ENCODE results near the gene RPL28.

Gene RPL28

DNA sequence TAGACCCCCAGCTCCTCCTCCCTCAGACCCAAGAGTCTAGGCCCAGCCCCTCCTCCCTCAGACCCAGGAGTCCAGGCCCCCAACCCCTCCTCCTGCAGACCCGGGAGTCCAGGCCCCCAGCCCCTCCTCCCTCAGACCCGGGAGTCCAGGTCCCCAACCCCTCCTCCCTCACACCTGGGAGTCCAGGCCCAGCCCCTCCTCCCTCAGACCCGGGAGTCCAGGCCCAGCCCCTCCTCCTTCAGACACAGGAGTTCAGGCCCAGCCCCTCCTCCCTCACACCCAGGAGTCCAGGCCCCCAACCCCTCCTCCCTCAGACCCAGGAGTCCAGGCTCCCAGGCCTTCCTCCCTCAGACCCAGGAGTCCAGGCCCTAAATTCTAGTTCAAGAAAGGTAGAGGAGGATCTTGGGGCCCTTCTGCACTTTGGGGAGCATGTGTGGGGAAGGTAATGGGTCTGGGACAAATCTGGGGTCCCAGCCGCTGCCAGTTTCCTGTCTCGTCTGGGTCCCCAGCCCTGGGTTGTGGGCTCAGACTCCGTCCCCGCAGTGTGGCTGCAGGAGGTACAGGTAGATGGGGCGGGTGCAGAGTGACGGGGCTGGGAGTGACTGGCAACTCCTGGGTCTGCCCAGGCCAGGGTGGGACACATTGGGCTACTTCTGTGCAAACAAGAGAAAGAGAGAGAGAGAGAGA lies 12.3 kb upstream of the RPL28 start:
- no peak for DNase-seq (ENCODE audit: low read depth in 3 of 3)

DNA sequence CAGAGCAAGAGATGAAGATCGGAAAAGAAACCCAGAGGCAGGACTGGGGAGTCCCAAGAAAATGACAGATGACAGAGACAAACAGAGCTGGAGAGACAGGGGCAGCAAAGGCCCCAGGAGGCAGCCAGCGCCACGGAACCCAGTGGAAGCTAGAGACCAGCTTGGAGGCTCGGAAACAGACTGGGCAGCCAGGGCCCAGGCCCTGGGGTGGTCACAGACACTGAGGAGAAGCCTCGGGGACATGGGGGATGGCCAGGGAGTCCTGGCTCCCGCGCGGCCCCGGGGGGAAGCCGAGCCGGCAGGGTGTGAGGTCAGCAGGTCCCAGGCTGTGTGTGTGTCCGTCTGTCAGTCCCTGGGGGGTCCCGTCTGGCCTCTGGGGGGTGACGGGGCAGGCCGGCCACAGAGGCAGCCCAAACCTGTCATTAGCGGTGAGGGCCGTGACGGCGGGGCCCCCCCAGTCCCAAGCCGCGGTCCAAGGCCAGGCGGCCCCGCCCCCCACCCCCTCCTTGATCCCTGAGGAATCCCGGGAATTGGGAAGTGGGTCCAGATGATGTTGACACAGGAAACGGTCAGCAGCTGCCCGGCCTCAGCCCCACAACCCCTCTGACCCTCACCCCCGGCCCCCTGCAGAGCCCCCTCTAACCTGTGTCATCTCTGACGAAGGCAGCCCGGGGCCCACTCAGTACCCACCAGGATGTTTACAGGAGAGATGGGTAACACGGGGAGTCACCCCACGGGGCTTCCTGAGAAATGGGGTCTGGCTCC lies 11.6 kb upstream of the RPL28 start:
- DNase-seq (ENCODE audit: low read depth in 3 of 3) = no peak

DNA sequence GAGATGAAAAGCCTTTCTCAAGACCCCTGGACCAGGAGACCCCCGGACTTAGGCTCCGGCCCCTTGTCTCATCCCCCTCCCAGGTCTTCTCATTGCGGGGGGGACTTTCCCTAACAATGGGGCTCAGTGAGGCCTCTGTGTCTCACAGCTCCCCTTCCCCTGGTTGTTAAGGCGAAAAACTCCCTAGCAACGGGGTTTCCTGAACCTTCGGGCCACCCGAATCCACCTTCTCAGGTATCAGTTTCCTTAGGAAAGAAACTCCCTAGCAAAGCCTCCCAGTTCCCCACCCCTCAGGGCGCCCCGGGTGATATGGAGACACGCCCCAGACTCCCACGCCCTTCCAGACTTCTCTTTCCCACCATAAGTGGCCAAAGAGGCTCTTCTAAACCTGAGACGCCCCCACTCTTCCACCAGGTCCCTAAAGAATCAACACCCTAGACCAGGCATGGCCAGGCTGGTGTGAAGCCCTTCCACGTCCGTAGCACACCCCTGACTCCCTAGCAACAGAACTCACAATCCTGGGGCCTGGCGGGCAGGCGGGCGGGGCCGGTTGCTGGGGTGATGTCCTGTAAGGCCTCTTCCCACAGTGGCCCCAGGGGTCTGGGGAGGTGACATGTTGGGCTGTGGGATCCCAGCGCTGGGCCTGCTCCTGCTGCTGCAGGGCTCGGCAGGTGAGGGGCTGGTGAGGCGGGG lies 9.3 kb upstream of the RPL28 start, which contains the start of gene TMEM190:
Gene TMEM190 (plus strand): TSS at position 586 of the 693 bp plus-strand sequence. CDS start 28 bp downstream, at position 614.
- no peak for DNase-seq (ENCODE audit: low read depth in 3 of 3)

DNA sequence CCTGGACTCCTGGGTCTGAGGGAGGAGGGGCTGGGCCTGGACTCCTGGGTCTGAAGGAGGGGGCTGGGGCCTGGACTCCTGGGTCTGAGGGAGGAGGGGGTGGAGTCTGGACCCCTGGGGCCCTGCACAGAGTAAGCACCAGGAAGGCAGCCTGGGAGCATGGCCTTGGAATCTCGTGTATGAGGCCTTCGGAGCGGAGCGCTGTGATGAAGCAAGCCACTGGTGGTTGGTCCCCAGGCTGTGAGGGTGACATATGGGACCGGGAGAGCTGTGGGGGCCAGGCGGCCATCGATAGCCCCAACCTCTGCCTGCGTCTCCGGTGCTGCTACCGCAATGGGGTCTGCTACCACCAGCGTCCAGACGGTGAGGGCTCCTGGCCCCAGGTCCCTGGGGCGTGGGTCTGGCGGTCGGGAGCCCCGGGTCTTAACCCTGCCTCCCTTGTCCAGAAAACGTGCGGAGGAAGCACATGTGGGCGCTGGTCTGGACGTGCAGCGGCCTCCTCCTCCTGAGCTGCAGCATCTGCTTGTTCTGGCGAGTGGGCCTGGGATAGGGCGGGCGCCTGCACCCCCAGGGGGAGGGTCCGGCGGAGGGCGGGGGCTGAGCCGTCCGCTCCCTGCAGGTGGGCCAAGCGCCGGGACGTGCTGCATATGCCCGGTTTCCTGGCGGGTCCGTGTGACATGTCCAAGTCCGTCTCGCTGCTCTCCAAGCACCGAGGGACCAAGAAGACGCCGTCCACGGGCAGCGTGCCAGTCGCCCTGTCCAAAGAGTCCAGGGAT lies 8.2 kb upstream of the RPL28 start:
- no peak for DNase-seq (ENCODE audit: low read depth in 3 of 3)

DNA sequence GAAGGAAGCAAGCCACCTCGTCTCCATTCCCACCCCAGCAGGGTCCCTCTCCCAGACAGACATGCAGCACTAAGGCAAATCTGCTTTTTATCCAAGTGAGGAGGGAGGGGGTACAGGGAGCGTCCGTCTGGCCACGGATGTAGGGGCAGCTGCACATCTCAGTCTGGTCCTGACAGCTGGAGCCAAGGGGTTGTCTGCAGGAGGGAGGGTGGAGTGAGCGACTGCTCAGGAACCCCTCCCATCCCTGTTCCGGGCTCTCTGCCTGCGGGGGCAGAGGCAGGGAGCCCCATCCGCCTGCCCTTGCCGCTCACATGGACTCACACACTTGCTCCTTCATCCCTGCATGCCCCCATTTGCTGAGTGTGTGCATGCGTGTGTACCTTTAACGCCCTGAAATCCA lies 6.6 kb upstream of the RPL28 start:
- no peak for DNase-seq (ENCODE audit: low read depth in 3 of 3)

DNA sequence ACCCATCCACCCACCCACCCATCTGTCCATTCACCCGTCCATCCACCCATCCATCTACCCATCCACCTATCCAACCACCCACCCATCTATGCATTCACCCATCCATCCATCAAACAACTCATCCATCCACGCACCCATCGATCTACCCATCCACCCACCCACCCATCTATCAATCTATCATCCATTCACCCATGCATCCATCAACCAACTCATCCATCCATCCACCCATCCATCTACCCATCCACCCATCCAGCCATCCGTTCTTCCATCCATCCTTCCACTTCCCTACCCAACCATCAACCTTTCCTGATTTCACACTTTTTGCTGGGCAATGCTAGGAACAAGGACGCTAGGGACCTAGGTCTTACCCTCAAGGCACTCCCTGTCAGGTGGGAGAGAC lies 3.7 kb upstream of the RPL28 start:
- DNase-seq (ENCODE audit: low read depth in 3 of 3) = no peak

DNA sequence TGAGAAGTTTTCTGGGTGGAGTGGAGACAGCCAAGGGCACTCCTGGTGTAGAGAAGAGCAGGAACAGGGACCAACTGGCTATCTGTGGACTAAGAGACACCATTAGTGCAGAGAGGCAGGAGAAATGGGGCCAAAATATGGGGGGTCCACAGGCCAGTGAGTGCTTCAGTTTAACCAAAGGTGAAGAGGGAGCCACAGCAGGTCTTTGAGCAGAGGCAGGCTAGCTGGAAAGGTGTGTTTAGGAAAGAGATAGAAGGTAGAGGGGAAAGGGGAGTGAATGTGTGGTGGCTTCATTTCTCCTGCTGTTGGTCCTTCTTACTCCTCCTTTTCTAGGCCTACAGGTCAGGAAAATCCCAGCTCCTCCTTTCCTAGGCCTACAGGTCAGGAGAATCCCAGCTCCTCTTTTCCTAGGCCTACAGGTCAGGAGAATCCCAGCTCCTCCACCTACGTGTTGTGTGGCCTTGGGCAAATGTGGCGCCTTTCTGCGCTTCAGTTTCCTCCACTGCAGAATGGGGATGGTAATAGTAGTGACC lies 3.1 kb upstream of the RPL28 start:
- DNase-seq (ENCODE audit: low read depth in 3 of 3) = no peak

DNA sequence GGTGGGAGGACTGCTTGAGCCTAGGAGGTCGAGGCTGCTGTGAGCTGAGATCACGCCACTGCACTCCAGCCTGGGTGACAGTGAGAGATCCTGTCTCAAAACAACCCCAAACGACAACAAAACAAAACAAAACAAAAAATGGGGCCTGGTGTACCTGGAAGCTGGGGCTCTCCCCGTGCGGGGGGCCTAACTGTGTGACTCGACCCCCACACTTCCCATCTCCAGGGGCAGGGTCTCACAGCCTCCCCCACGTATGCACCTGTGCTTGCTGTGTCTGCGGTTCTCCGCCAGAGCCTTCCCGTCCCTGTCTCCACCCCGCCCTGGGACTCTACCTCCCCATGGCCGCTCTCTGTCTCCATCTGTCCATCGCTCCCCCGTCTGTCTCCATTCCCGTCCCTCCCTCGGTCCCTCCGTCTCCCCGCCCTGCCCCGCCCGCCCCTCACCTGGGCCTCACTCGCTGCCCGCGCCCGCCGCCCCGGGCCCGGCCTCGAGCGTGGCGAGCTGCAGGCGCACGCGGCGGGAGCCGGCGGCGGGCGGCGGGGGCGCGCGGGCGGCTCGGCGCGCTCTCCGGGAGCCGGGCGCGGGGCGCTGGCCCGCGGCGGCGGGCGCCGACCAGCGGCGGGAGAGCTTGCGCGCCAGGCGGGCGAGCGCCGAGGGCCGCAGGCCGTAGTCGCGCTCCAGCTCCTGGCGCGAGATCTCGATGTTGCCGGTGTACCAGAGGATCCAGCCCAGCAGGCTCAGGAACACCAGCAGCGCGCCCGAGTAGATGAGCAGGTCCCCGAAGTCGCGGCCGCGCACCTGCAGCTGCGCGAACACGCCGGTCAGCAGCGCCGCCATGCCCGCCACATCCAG lies 2.2 kb upstream of the RPL28 start:
- peak in 1 of 3 experiments; percentile 50 for DNase-seq (ENCODE audit: low read depth in 3 of 3)

DNA sequence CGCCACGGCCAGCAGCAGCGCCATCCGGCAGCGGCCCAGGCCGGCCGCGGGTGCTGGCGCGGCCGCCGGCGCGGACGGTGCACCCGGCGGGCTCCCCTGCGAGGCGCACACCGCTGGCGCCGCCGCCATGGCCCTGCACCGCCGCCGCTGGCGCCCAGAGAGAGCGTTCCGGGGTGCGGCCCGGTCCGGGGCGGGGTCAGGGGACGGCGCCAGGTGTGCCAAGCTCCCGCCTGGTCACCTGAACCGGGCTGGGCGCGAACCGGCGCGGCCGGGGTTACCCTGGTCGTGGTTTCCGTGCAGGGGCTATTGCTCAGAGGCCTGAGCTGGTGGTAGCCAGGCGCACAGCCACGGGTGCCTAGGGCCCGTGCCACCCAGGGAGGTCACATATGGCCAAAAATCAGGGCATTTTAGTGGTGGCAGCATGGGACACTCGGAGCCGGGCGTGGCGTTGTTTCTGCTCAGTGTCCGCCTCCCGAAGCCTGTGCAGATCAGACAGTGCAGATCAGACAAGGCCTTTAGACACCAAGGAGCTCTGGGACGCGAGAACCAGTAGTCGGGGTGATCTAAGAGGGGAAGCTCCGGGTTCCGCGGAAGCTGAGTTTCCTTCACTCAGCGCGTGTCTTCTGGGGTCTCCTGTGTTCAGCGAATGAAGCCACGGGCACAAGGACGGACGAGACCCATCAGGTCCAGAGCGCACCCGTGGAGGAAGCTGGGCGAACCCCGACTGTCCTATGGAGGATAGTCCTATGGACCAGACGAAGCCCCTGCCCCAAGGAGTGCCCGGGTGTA lies 1.4 kb upstream of the RPL28 start, which contains the start of gene TMEM238:
Gene TMEM238 (minus strand): TSS at position 162 of the 789 bp plus-strand sequence. CDS start 33 bp downstream, at position 129.
- DNase-seq (ENCODE audit: low read depth in 3 of 3) = peak in 1 of 3 experiments; percentile 47

DNA sequence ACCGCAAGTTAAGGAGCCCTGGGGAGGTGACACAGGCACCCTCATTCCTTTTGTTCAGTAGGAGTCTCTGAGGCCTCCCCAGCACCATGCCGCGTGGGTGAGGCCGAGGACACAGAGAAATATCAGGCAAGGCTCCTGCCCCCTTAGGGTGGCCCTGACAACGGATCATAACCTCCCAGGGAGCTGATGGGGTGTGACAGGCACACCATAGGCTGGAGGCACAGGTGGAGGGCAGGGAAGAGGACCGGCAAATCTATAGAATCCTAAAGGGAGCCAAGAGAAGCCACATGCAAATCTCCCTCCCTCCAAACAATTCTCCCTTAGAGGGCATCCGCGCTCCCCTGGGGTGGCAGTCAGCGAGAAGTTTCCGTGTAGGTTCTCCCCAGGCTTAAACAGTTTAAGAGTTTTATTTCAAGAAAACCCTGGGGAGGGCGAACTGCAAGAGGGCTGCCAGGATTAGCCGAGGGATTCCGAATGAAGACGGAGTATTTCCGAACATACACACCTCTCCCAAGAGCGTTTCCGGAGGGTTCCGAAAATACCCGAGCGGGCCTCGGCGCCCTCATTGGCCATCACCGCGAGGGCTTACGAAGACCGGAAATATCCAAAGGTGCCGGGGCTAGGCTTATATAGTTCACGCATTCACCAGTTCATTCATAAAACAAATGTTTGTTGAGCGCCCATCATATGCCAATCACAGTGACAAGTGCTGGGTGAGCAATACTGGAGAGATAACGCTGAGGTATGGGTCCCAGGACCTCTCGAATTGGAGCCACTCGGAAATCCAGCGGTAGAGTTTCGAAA lies 610 bp upstream of the RPL28 start:
- peak; percentile 83 to 96 (median 92) for DNase-seq (ENCODE audit: low read depth in 3 of 3)

DNA sequence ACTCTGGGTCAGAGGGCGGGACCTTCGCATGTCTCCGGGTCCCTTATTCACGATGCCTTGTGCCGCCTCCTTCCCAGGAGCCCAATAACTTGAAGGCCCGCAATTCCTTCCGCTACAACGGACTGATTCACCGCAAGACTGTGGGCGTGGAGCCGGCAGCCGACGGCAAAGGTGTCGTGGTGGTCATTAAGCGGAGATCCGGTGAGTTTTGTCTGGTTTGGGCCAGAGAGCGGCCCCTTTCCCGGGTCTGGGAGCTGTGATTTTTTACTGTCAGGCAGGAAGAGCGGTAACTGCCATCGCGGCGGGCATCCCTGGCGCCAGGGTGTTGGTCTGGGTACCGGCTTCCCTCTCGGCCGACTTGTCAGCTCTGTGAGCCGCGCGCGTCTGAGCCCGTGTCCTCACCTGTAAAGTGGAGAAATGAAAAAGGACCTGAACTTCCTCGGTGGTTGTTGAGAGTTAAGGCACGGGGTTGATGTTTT lies 800 bp downstream of the RPL28 start:
- peak in 1 of 3 experiments; percentile 44 for DNase-seq (ENCODE audit: low read depth in 3 of 3)

DNA sequence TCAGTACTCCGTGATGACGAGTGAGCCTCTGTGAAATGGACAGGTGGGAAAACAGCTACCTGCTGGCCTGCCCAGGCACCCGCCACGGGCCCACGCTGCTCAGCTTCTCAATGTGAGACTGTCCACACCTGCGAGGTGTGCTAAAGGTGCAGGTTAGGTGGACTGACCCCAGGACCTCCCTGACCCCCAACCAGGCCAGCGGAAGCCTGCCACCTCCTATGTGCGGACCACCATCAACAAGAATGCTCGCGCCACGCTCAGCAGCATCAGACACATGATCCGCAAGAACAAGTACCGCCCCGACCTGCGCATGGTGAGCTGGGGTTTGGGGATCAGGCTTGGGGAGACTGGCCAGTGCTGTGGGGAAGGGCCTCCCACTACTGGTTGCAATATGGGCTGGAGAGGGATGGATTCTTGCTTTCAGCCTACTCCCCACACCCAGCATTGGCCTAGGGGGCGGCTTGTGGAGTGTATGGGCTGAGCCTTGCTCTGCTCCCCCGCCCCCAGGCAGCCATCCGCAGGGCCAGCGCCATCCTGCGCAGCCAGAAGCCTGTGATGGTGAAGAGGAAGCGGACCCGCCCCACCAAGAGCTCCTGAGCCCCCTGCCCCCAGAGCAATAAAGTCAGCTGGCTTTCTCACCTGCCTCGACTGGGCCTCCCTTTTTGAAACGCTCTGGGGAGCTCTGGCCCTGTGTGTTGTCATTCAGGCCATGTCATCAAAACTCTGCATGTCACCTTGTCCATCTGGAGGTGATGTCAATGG lies 2.2 kb downstream of the RPL28 start:
- no peak for DNase-seq (ENCODE audit: low read depth in 3 of 3)

DNA sequence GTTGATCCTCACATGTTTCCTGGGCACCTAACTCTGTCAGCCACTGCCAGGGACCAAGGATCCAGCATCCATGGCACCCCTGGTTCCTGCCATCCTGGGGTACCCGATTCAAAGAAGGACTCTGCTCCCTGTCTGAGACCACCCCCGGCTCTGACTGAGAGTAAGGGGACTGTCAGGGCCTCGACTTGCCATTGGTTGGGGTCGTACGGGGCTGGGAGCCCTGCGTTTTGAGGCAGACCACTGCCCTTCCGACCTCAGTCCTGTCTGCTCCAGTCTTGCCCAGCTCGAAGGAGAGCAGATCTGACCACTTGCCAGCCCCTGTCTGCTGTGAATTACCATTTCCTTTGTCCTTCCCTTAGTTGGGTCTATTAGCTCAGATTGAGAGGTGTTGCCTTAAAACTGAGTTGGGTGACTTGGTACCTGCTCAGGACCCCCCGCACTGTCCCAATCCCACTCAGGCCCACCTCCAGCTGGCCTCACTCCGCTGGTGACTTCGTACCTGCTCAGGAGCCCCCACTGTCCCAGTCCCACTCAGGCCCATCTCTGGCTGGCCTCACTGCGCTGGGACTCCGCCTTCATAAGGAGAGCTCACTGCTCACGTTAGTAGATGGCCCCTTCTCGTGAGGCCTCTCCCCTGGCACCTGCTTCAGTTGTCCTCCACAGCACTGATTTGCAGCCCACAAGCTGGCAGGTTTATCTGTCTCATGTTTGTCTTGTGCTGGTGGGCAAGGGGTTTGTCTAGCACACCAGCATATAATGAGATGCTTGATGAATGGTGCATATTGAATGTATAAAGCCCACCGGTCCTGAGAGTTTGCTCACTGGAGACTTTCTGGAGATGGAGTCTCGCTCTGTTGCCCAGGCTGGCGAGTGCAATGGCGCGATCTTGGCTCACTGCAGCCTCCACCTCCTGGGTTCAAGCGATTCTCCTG lies 3.9 kb downstream of the RPL28 start:
- DNase-seq (ENCODE audit: low read depth in 3 of 3) = no peak

DNA sequence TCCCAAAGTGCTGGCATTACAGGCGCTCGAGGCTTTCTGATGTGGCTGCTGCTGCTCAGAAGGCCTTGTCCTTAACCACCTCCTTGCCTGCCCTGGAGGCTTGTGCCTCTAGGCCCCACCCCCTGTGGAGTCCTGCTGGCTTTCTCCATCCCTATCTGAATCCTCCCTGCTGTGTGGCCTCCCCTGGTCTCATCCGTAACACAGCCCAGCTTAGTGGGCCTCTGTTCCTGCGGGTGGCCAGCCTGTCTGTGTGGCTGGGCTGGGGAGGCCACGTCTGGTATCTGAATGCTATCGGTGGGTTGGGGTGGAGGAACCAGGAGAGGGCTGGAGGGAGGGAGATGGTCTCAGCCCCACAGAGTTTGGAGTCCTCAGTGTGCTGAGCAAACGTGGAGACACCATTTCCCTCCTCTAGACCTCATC lies 4.7 kb downstream of the RPL28 start:
- no peak for DNase-seq (ENCODE audit: low read depth in 3 of 3)

DNA sequence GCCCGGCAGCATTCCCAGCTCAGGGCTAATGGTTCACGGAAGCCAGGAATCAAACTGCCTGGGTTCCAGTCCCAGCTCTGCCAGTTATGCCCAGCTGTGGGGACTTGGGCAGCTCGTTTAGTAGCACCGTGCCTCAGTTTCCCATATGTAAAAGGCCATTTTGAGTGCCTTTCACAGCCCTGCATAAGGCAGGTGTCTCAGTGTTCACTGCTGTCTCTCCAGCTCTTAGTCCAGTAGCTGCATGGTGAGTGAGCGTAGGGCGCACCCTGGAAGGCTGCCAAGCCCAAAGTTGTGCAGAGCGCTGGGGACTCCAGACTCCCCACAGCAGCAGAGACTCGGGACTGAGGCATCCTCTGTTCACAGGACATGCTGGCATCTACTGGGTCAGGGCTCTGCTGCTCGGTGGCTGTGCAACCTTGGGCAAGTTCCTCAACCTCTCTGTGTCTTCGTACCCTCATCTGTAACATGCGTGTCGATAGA lies 5.5 kb downstream of the RPL28 start:
- no peak for DNase-seq (ENCODE audit: low read depth in 3 of 3)
